ENCODE results near the gene ATF2.

The ATF2 gene, protein sequence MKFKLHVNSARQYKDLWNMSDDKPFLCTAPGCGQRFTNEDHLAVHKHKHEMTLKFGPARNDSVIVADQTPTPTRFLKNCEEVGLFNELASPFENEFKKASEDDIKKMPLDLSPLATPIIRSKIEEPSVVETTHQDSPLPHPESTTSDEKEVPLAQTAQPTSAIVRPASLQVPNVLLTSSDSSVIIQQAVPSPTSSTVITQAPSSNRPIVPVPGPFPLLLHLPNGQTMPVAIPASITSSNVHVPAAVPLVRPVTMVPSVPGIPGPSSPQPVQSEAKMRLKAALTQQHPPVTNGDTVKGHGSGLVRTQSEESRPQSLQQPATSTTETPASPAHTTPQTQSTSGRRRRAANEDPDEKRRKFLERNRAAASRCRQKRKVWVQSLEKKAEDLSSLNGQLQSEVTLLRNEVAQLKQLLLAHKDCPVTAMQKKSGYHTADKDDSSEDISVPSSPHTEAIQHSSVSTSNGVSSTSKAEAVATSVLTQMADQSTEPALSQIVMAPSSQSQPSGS

DNA sequence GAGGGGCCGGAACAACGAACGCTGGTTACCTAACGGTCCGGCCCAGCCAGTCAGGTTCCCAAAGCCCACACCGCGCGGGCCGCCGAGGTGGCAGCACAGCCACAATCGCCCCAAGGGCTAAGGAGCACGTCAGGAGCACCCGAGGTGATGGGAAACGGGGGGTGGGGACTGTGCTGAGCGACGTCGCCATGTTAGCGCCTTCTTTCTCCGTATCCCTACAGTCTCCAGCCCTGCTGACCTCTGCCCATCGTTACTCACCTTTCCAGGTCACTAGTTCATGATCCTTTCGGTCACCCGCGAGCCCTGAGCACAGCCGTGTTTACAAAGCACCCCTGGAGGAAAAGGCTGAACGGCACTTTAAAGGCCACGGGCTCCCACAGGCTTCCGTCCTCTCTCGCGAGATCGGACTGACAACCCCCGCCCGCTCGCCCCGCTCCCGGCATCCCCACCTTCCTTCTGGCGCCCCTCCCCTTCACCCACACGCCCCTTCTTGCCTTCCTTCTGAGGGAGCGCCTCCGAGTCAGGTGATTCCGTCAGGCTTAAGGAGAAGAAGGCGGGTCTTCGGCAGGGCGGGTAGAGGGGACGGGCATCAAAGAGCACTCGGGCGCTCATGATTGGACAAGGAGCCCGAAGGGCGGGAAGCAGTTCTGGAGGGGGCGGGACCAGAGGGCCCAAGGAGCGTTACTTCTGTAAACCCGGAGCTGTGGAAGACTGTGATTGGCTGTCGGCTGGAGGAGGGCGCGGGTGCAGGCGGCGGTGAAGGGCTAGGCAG, at the start of gene ATF2:
Gene ATF2 (minus strand): TSS at position 412 of the 772 bp plus-strand sequence. CDS start 31,760 bp downstream, outside the sequence.
- no peaks in the 10 kb centered on the region for H3K36me3 ChIP-seq
- H3K27me3 ChIP-seq = no peaks in the 10 kb centered on the region
- peak within 1 kb of the TSS; percentile 97 for H3K27ac ChIP-seq
- H3K9me3 ChIP-seq = no peaks in the 10 kb centered on the region
- peaks cover 20 to 24% of the 10 kb centered on the region in 2 experiments for H3K4me1 ChIP-seq (ENCODE audit: control insufficient read depth in 1 of 2, insufficient read depth in 1 of 2, low read depth in 1 of 2, low read length in 1 of 2)
- peak within 1 kb of the TSS; percentile 96 to 98 for H3K4me3 ChIP-seq (ENCODE audit: low read depth in 1 of 2, low read length in 1 of 2)
- TF ChIP-seq, protein P1, sequence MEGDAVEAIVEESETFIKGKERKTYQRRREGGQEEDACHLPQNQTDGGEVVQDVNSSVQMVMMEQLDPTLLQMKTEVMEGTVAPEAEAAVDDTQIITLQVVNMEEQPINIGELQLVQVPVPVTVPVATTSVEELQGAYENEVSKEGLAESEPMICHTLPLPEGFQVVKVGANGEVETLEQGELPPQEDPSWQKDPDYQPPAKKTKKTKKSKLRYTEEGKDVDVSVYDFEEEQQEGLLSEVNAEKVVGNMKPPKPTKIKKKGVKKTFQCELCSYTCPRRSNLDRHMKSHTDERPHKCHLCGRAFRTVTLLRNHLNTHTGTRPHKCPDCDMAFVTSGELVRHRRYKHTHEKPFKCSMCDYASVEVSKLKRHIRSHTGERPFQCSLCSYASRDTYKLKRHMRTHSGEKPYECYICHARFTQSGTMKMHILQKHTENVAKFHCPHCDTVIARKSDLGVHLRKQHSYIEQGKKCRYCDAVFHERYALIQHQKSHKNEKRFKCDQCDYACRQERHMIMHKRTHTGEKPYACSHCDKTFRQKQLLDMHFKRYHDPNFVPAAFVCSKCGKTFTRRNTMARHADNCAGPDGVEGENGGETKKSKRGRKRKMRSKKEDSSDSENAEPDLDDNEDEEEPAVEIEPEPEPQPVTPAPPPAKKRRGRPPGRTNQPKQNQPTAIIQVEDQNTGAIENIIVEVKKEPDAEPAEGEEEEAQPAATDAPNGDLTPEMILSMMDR (IDR thresholded peaks at IDR 0.05) = peak; percentile 49

DNA sequence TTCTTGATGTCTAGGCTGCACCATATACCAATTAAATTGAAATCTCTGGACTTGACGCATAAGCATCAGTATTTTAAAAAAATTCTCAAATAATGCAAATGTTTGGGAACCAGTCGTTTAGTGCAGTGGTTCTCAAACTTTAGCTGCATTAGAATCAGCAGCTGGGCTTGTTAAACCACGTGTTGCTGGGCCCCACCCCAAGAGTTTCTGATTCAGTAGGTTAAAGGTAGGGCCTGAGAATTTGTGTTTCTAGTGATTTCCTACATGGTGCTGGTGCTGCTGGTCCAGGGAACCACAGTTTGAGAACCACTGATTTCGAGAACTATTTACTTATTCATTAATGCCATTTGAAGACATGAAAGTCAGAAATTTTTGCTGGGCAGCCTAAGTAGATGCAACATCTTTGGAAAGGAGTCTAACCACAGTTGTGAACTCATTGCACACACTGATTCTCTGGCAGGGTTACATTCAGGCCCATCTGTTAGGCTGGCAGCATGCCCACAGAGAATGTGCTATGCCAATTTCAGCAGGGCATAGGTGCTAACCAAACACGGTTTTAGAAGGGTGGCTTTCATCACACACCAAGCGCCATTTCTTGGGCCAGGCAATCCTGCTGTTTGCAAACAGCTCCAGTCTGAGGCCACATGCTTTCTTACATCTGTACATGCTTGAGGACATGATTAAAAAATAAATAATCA, 39.9 kb upstream of the ATF2 start:
- Histone ChIP-seq H3K9me3 (no peaks in the 10 kb centered on the region), H3K27me3 (peaks cover 81% of the 10 kb centered on the region), H3K4me3 (ENCODE audit: low read depth in 1 of 2, low read length in 1 of 2) (no peak overlapping the region), H3K27ac (no peak overlapping the region), H3K36me3 (no peaks in the 10 kb centered on the region), H3K4me1 (ENCODE audit: control insufficient read depth in 1 of 2, insufficient read depth in 1 of 2, low read depth in 1 of 2, low read length in 1 of 2) (no peaks in the 10 kb centered on the region)
- TF ChIP-seq, protein P1 (IDR thresholded peaks at IDR 0.05) = no peak

DNA sequence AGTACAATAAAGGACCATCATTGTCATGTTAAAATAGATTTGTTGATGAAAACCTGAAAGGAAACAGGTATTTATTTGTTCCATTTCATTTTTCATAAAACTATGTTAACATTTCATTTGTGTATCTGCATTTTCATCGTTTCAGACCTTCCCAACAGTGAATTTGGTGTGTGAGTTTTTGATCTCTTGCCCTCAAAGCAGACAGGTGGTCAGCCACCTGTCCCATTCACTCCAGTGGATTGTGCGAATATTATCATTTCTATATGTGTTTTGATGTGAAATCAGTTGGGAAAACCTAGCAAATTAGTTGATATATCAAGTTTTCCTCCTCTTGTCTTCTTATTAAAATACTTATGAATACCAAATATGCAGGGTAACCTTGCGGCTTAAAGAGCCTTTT, 38.9 kb upstream of the ATF2 start:
- Histone ChIP-seq H3K4me3 (ENCODE audit: low read depth in 1 of 2, low read length in 1 of 2) (no peak overlapping the region), H3K27ac (no peak overlapping the region), H3K9me3 (no peaks in the 10 kb centered on the region), H3K36me3 (no peaks in the 10 kb centered on the region), H3K27me3 (peaks cover 81% of the 10 kb centered on the region), H3K4me1 (ENCODE audit: control insufficient read depth in 1 of 2, insufficient read depth in 1 of 2, low read depth in 1 of 2, low read length in 1 of 2) (no peaks in the 10 kb centered on the region)
- TF ChIP-seq, protein P1 (IDR thresholded peaks at IDR 0.05) = no peak

DNA sequence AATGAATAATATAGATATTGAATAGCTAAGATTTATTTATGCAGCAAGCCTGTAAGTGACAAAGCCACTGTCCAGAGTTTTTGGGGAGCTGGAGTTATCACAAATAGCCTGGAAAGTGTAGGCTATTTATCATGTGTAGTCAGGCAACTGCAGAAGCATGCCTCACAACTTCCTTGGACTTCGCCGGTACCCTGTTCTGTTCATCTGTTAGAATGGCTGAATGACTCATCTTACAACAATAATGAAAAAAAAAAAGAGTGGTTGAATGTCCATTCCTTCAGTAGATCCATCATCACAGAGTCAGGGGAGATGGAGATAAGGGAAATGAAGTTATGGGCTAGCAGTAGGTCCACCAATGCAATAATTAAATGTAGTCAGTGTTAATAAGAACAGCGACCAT, 37.5 kb upstream of the ATF2 start:
- H3K4me3 ChIP-seq (ENCODE audit: low read depth in 1 of 2, low read length in 1 of 2) = no peak overlapping the region
- H3K9me3 ChIP-seq = no peaks in the 10 kb centered on the region
- TF ChIP-seq, protein P1 (IDR thresholded peaks at IDR 0.05) = no peak
- H3K4me1 ChIP-seq (ENCODE audit: control insufficient read depth in 1 of 2, insufficient read depth in 1 of 2, low read depth in 1 of 2, low read length in 1 of 2) = no peaks in the 10 kb centered on the region
- peaks cover 81% of the 10 kb centered on the region for H3K27me3 ChIP-seq
- no peak overlapping the region for H3K27ac ChIP-seq
- no peaks in the 10 kb centered on the region for H3K36me3 ChIP-seq
